Large intestine (tissue), 3 donors: ENCODE results near the gene SAMD3. TPM values are rescaled to one million over a fixed set of nuclear protein-coding genes. Genes with fewer than 3 reads are reported as not detected.
A peak's percentile ranks its signal among the peaks of the same experiment; 100 is the strongest.

Source experiments
- DNase-seq, 2 donors: peaks; one replicate each; pipeline versions ENCODE4 v3.0.0 to v3.0.0-alpha.2; 2013
- H3K27ac ChIP-seq: one replicate; pipeline ENCODE4 v1.5.1; 2013; ENCODE audit warnings: low read length
- H3K27me3 ChIP-seq: 2 replicates; pipeline ENCODE4 v1.6.1; 2013; ENCODE audit warnings: low read length; ENCODE audit not compliant: control insufficient read depth, insufficient read depth
- H3K36me3 ChIP-seq: 2 replicates; pipeline ENCODE4 v1.6.1; 2013; ENCODE audit warnings: low read length; ENCODE audit not compliant: control insufficient read depth, insufficient read depth
- H3K4me1 ChIP-seq: one replicate; pipeline ENCODE4 v1.6.1; 2013; ENCODE audit warnings: low read length; ENCODE audit not compliant: control insufficient read depth, insufficient read depth
- H3K4me3 ChIP-seq: one replicate; pipeline ENCODE4 v1.5.1; 2013; ENCODE audit warnings: low read length
- H3K9me3 ChIP-seq: one replicate; pipeline ENCODE4 v1.6.1; 2013; ENCODE audit warnings: mild to moderate bottlenecking, low read depth, low read length, moderate library complexity; ENCODE audit not compliant: control insufficient read depth
- WGBS: methylation state at CpG from one replicate; pipeline ENCODE4 v1.1.5; 2013; ENCODE audit warnings: low lambda C conversion rate; ENCODE audit not compliant: insufficient coverage; 5-methylcytosine and 5-hydroxymethylcytosine counted together
- polyA plus RNA-seq: library from polyadenylated mRNA; unstranded; fragments of 120-200 nt; gene quantifications from one replicate; pipeline ENCODE4 v1.2.1, GENCODE V29; 2013

SAMD3 gene
- polyA plus RNA-seq, 1 donor, result 3.6 TPM

GRCh38 chr6:130215526-130215925 lies 7.2 kb downstream of the SAMD3 start:
- WGBS, result no CpG with 5 or more reads among the region's 1 CpG
- DNase-seq, result no peak
- no peaks in the 10 kb centered on the region for H3K27me3 ChIP-seq

DNA sequence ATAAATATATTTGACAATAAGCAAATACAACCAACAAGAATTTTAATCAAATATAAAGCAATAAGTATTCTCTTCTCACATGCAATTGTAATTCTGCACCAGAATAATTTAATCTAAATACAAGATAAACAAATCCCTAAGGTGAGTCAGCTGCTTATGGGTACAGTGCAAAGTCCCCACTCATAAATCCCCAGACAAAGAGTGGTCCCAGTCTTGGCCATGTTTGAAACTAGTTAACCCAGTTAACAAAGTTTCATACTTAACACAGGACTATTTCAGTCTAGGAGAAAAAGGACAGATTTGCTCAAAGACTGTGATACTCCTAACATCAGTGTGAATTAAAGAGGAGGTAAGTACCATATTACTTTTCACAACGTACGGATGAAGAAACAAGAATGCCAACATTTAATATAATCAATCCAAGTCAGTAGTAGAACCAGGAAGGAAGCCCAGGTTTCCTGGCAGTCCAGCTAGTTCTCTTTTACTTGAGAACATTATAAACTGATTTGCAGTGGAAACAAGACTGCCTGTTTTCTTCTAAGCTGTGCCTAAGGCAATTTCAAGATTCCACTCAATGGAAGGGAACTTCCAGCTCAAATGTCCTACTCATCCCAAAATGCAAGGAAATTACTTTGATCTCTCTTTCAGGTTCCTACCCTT lies 10.4 kb downstream of the SAMD3 start:
- whole genome bisulfite sequencing, result no CpG with 5 or more reads among the region's 2 CpGs
- H3K36me3 ChIP-seq, result no peaks in the 10 kb centered on the region
- H3K27ac ChIP-seq, result no peak overlapping the region
- no peak overlapping the region for H3K4me3 ChIP-seq
- H3K9me3 ChIP-seq, result no peaks in the 10 kb centered on the region
- no peaks in the 10 kb centered on the region for H3K27me3 ChIP-seq
- no peaks in the 10 kb centered on the region for H3K4me1 ChIP-seq
- DNase-seq, result peak in 1 of 2 donors; percentile 29

More at GRCh38 chr6:130215526-130215925, 7.2 kb downstream of the SAMD3 start:
- Histone ChIP-seq H3K9me3 (no peaks in the 10 kb centered on the region), H3K27ac (no peak overlapping the region), H3K4me3 (no peak overlapping the region), H3K36me3 (no peaks in the 10 kb centered on the region), H3K4me1 (no peaks in the 10 kb centered on the region)

DNA sequence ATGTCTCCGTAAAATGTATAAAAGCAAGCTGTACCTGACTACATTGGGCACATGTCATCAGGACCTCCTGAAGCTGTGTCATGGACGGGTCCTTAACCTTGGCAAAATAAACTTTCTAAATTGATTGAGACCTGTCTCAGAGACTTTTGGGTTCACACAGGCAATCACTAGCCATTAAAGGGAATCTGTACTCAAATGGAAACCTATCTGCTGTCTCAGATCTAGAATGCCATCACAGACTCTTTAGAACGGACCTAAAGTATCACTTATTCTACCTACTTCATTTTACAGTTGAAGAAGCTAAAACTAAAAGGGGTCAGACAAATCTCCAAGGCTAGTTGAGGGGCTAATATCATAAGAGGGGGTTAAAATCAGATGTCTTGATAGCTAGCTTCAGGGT lies 11.1 kb downstream of the SAMD3 start:
- Histone ChIP-seq H3K4me3 (no peak overlapping the region), H3K27ac (no peak overlapping the region), H3K27me3 (no peaks in the 10 kb centered on the region), H3K36me3 (no peaks in the 10 kb centered on the region), H3K4me1 (no peaks in the 10 kb centered on the region), H3K9me3 (no peaks in the 10 kb centered on the region)
- DNase-seq, result no peak
- WGBS, result no CpG with 5 or more reads among the region's 3 CpGs

- WGBS, result no CpG with 5 or more reads among the region's 10 CpGs
- DNase-seq, result no peak
- H3K36me3 ChIP-seq, result no peaks in the 10 kb centered on the region
- H3K4me1 ChIP-seq, result no peaks in the 10 kb centered on the region
- H3K9me3 ChIP-seq, result no peaks in the 10 kb centered on the region
- no peaks in the 10 kb centered on the region for H3K27me3 ChIP-seq
- no peak overlapping the region for H3K4me3 ChIP-seq
- no peak overlapping the region for H3K27ac ChIP-seq
Observed at GRCh38 chr6:130207979-130208649, 14.6 kb downstream of the SAMD3 start.

DNA sequence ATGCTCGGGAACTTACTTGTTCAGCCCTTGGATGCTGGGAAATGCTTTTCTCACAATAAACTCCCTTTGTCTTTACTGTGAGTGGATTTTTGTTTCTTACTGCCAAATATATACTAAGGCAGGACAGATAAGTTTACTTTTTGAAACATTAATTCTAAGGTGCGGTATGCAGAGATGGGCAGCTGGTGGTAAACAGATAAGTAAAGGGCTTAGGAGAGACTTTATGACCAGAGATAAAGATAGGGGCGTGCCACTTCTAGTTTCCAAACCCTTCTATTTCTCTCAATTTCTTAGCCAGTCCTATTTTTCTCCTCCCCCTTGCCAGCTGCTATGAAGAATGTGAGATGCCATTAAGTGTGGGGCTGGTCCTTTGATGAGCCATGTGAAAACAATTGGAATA lies 16.3 kb downstream of the SAMD3 start:
- 31% methylated on average over 2 of the region's 3 CpGs for WGBS
- no peak overlapping the region for H3K27ac ChIP-seq

GRCh38 chr6:130204322-130204721 lies 18.4 kb downstream of the SAMD3 start:
- no peak for DNase-seq
- no CpG with 5 or more reads among the region's 3 CpGs for WGBS
- no peaks in the 10 kb centered on the region for H3K9me3 ChIP-seq
- no peak overlapping the region for H3K27ac ChIP-seq
- no peaks in the 10 kb centered on the region for H3K4me1 ChIP-seq
- H3K27me3 ChIP-seq, result no peaks in the 10 kb centered on the region
- no peak overlapping the region for H3K4me3 ChIP-seq
- H3K36me3 ChIP-seq, result no peaks in the 10 kb centered on the region

More for the DNA sequence above, 16.3 kb downstream of the SAMD3 start:
- H3K4me1 ChIP-seq, result no peaks in the 10 kb centered on the region
- H3K36me3 ChIP-seq, result no peaks in the 10 kb centered on the region
- no peaks in the 10 kb centered on the region for H3K27me3 ChIP-seq
- H3K9me3 ChIP-seq, result no peaks in the 10 kb centered on the region
- H3K4me3 ChIP-seq, result no peak overlapping the region
- DNase-seq, result no peak

GRCh38 chr6:130203370-130203769 lies 19.4 kb downstream of the SAMD3 start:
- Histone ChIP-seq H3K36me3 (no peaks in the 10 kb centered on the region), H3K9me3 (no peaks in the 10 kb centered on the region), H3K27ac (no peak overlapping the region), H3K4me3 (no peak overlapping the region), H3K27me3 (no peaks in the 10 kb centered on the region), H3K4me1 (no peaks in the 10 kb centered on the region)
- no CpG with 5 or more reads among the region's 1 CpG for WGBS
- DNase-seq, result no peak

DNA sequence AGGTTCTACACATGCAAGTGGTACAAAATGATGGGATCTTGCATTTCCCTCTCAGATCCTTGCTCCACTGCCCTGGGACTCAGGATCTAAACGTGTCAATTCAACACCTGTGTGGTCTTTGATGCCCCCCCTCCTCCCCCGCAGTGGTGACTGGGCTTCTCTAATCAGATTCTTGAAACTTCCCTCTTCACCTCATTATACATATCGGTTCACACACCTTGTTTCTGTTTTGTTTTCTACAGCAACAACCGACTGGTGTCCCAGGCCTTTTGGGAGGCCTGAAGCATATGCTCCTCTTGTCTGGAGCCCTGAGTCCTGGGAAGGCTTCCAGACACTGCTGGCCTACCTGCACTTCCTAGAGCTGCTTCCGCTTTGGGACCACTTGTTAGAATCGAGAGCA lies 20.0 kb downstream of the SAMD3 start:
- H3K27me3 ChIP-seq, result no peaks in the 10 kb centered on the region
- DNase-seq, result no peak
- H3K9me3 ChIP-seq, result no peaks in the 10 kb centered on the region
- H3K4me3 ChIP-seq, result no peak overlapping the region
- no CpG with 5 or more reads among the region's 6 CpGs for WGBS
- no peak overlapping the region for H3K27ac ChIP-seq
- no peaks in the 10 kb centered on the region for H3K4me1 ChIP-seq
- H3K36me3 ChIP-seq, result no peaks in the 10 kb centered on the region

- Histone ChIP-seq H3K4me1 (no peaks in the 10 kb centered on the region), H3K27me3 (no peaks in the 10 kb centered on the region), H3K9me3 (no peaks in the 10 kb centered on the region), H3K27ac (no peak overlapping the region), H3K36me3 (no peaks in the 10 kb centered on the region), H3K4me3 (no peak overlapping the region)
- 40% methylated on average over 1 of the region's 7 CpGs for WGBS
- no peak for DNase-seq
Observed at GRCh38 chr6:130200020-130200419, 22.7 kb downstream of the SAMD3 start.

DNA sequence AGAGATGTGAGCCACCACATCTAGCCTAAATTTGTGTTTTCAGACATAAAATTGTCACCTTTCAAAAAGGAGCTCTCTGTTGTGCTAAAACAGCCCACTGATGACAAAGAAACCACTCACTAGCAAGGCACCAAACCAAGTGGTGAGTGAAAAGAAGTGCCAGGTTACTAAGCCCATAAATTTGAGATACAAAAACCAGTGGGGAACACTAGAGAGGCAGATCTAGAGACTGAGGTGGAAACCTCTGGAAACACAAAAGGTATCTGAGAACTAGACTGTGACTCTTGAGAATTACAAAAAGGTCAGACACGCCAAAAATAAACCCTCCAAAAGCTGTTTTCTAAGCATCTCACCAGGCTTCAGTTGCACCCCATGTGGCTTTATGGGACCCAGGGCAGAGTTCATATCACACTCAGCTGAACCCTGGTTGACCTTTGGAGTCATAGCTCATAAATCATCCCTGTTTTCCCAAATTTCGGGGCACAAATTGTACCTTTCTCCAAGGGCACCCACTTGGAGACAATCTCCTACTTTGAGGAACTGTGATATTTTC lies 24.2 kb downstream of the SAMD3 start:
- Histone ChIP-seq H3K4me1 (no peaks in the 10 kb centered on the region), H3K36me3 (no peaks in the 10 kb centered on the region), H3K9me3 (no peaks in the 10 kb centered on the region), H3K27me3 (no peaks in the 10 kb centered on the region), H3K27ac (no peak overlapping the region), H3K4me3 (no peak overlapping the region)
- no CpG with 5 or more reads among the region's 2 CpGs for WGBS
- DNase-seq, result no peak
